DOHH2 (cell line): ENCODE data around the gene SPOPL.

Experiments used
- H3F3A ChIP-seq: fragments of 200-600 bp; sonication (generic), shearing (Covaris generic); 2 replicates; pipeline ENCODE4 v1.6.0; 2016; ENCODE audit warnings: antibody characterized with exemption, mild to moderate bottlenecking; ENCODE audit not compliant: control insufficient read depth, insufficient read depth
- H3K27ac ChIP-seq: fragments of 200-600 bp; sonication (generic); 2 replicates; pipeline ENCODE4 v1.5.1; 2014; ENCODE audit warnings: low read depth, mild to moderate bottlenecking, low read length, moderate library complexity
- H3K27me3 ChIP-seq: fragments of 200-600 bp; sonication (generic); 2 replicates; pipeline ENCODE4 v1.6.1; 2014; ENCODE audit warnings: mild to moderate bottlenecking, low read length, mixed read lengths; ENCODE audit not compliant: control insufficient read depth
- H3K36me3 ChIP-seq: fragments of 200-600 bp; sonication (generic); 2 replicates; pipeline ENCODE4 v1.6.1; 2014; ENCODE audit warnings: mild to moderate bottlenecking, low read length, moderate library complexity, mixed read lengths; ENCODE audit not compliant: control insufficient read depth
- H3K4me1 ChIP-seq: fragments of 200-600 bp; sonication (generic); 2 replicates; pipeline ENCODE4 v1.6.1; 2014; ENCODE audit warnings: mild to moderate bottlenecking, low read length, mixed read lengths; ENCODE audit not compliant: control insufficient read depth
- H3K4me2 ChIP-seq: fragments of 200-600 bp; sonication (generic); 2 replicates; pipeline ENCODE4 v1.6.0; 2014; ENCODE audit warnings: mild to moderate bottlenecking, low read length, moderate library complexity
- H3K4me3 ChIP-seq: fragments of 200-600 bp; sonication (generic); 2 replicates; pipeline ENCODE4 v1.5.1; 2014; ENCODE audit warnings: mild to moderate bottlenecking, low read length, mixed read lengths
- H3K79me2 ChIP-seq: fragments of 200-600 bp; sonication (generic); 2 replicates; pipeline ENCODE4 v1.6.1; 2014; ENCODE audit warnings: mild to moderate bottlenecking, low read length, mixed read lengths; ENCODE audit not compliant: control insufficient read depth
- H3K9me2 ChIP-seq: fragments of 200-600 bp; sonication (generic); replicated peaks from 2 replicates; pipeline ENCODE4 v1.6.1; 2014; ENCODE audit warnings: mild to moderate bottlenecking, low read length, mixed read lengths; ENCODE audit not compliant: control insufficient read depth
- H3K9me3 ChIP-seq: fragments of 200-600 bp; sonication (generic); 2 replicates; pipeline ENCODE4 v1.6.1; 2014; ENCODE audit warnings: antibody characterized with exemption, low read length, mixed read lengths; ENCODE audit not compliant: control insufficient read depth, insufficient read depth
- H4K20me1 ChIP-seq: fragments of 200-600 bp; sonication (generic); 2 replicates; pipeline ENCODE4 v1.6.0; 2014; ENCODE audit warnings: low read depth, mild to moderate bottlenecking, antibody characterized with exemption, low read length, moderate library complexity; ENCODE audit not compliant: control insufficient read depth, insufficient read depth
- CTCF ChIP-seq: fragments of 200-600 bp; sonication (generic); IDR thresholded peaks from one replicate; pipeline ENCODE4 v1.5.1; 2014; ENCODE audit warnings: antibody characterized with exemption, mild to moderate bottlenecking, low read depth, low read length; ENCODE audit not compliant: poor library complexity, severe bottlenecking
- EZH2phosphoT487 ChIP-seq: fragments of 200-600 bp; sonication (generic); IDR thresholded peaks from 2 replicates; pipeline ENCODE4 v1.6.1; 2017; ENCODE audit warnings: borderline replicate concordance, mild to moderate bottlenecking, antibody characterized with exemption, low read length, moderate library complexity, mixed read lengths

The SPOPL gene

GRCh38 chr2:138474100-138474825, 27.3 kb upstream of the SPOPL start:
- H3K79me2 ChIP-seq, result no peaks in the 10 kb centered on the region
- H3K4me1 ChIP-seq, result peaks cover 7% of the 10 kb centered on the region
- H3F3A ChIP-seq, result no peaks in the 10 kb centered on the region
- H3K27me3 ChIP-seq, result no peaks in the 10 kb centered on the region
- no peaks in the 10 kb centered on the region for H3K9me2 ChIP-seq
- no peak for TF ChIP-seq EZH2phosphoT487
- TF ChIP-seq CTCF, result no peak
- no peaks in the 10 kb centered on the region for H3K36me3 ChIP-seq
- no peak overlapping the region for H3K27ac ChIP-seq
- no peaks in the 10 kb centered on the region for H3K9me3 ChIP-seq
- H4K20me1 ChIP-seq, result no peaks in the 10 kb centered on the region
- H3K4me2 ChIP-seq, result no peak overlapping the region
- H3K4me3 ChIP-seq, result no peak overlapping the region

GRCh38 chr2:138475277-138475776, 26.2 kb upstream of the SPOPL start:
- Histone ChIP-seq H4K20me1 (no peaks in the 10 kb centered on the region), H3K4me3 (no peak overlapping the region), H3K27ac (no peak overlapping the region), H3K9me2 (no peaks in the 10 kb centered on the region), H3K9me3 (no peaks in the 10 kb centered on the region), H3K4me2 (peak overlapping the region; percentile 11; the same call in 1 of the 2 replicates), H3K27me3 (no peaks in the 10 kb centered on the region), H3F3A (no peaks in the 10 kb centered on the region), H3K36me3 (no peaks in the 10 kb centered on the region), H3K79me2 (no peaks in the 10 kb centered on the region), H3K4me1 (peaks cover 7% of the 10 kb centered on the region)
- TF ChIP-seq EZH2phosphoT487 (no peak), CTCF (no peak)

- Histone ChIP-seq H3K4me2 (no peak overlapping the region), H3K36me3 (no peaks in the 10 kb centered on the region), H3K9me3 (no peaks in the 10 kb centered on the region), H3K27ac (no peak overlapping the region), H3K79me2 (no peaks in the 10 kb centered on the region), H3K9me2 (no peaks in the 10 kb centered on the region), H3K4me3 (no peak overlapping the region), H3K27me3 (no peaks in the 10 kb centered on the region), H3K4me1 (peaks cover 7% of the 10 kb centered on the region), H3F3A (no peaks in the 10 kb centered on the region), H4K20me1 (no peaks in the 10 kb centered on the region)
- TF ChIP-seq CTCF (no peak), EZH2phosphoT487 (no peak)
These were observed 25.4 kb upstream of the SPOPL start for GRCh38 chr2:138476186-138476585.
